ENCODE measurements around the gene GABRB3. TPM values are rescaled to one million over a fixed set of nuclear protein-coding genes. Genes with fewer than 3 reads are reported as not detected.

The GABRB3 gene
- total RNA-seq, 1 experiment from 2014 or later: 0.13 TPM

DNA sequence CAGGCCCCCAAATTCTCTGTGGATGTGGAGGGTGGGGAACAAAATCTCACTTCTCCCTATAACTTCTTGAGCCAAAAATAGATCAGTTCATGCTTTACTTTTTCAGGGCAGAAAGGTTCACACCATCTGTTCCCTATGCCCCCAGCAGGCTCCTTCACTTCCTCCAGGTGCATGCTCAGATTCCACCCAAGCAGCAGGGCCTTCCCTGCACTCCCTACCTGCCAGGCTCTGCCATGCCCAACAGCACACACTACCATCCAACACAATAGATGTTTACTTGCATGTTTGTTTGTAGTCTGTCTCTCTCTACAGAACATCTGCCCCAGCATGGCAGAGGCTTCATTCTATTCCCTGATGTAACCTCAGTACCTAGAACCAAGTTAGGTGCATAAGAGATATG lies 43.3 kb downstream of the GABRB3 start:
- ChIA-PET CTCF (no interaction called here), POLR2A (no interaction called here)
- DNase-seq (ENCODE audit: low read depth, low spot score): no peak
- in situ Hi-C loops (cut with HindIII; ENCODE audit: low pct_unique_long_range_greater_than_20kb, low sequenced_read_pairs): no loop called here
- BruUV-seq (replicated peaks): no TSS peak
- Histone ChIP-seq H3K4me3 (ENCODE audit: low read depth in 2 of 2, low read length in 2 of 2) (no peak overlapping the region), H3K9me3 (ENCODE audit: control insufficient read depth, insufficient read depth, low read depth, low read length) (no peaks in the 10 kb centered on the region), H3K4me1 (ENCODE audit: control insufficient read depth, insufficient read depth, low read length) (no peaks in the 10 kb centered on the region), H3K27me3 (ENCODE audit: control insufficient read depth, insufficient read depth, low read length) (no peaks in the 10 kb centered on the region), H3K36me3 (ENCODE audit: control insufficient read depth, insufficient read depth, low read length) (no peaks in the 10 kb centered on the region), H3K27ac (ENCODE audit: low read length) (no peak overlapping the region)
- ATAC-seq: no peak
- intact Hi-C loops (cut with micrococcal nuclease; ENCODE audit: unreplicated experiment): no loop called here
- TF ChIP-seq TCF7L2 (IDR thresholded peaks at IDR 0.05; ENCODE audit: low read depth, low read length) (no peak), POLR2AphosphoS5 (IDR thresholded peaks at IDR 0.05; ENCODE audit: low read depth, low read length) (no peak), SIN3A (IDR thresholded peaks at IDR 0.05; ENCODE audit: borderline replicate concordance, insufficient read depth, low read depth, low read length) (no peak), REST (IDR thresholded peaks at IDR 0.05; ENCODE audit: insufficient read depth in 1 of 2, low read depth in 2 of 2, low read length in 1 of 2) (no peak)
- TF ChIP-seq, protein P1, sequence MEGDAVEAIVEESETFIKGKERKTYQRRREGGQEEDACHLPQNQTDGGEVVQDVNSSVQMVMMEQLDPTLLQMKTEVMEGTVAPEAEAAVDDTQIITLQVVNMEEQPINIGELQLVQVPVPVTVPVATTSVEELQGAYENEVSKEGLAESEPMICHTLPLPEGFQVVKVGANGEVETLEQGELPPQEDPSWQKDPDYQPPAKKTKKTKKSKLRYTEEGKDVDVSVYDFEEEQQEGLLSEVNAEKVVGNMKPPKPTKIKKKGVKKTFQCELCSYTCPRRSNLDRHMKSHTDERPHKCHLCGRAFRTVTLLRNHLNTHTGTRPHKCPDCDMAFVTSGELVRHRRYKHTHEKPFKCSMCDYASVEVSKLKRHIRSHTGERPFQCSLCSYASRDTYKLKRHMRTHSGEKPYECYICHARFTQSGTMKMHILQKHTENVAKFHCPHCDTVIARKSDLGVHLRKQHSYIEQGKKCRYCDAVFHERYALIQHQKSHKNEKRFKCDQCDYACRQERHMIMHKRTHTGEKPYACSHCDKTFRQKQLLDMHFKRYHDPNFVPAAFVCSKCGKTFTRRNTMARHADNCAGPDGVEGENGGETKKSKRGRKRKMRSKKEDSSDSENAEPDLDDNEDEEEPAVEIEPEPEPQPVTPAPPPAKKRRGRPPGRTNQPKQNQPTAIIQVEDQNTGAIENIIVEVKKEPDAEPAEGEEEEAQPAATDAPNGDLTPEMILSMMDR (IDR thresholded peaks at IDR 0.05): no peak

DNA sequence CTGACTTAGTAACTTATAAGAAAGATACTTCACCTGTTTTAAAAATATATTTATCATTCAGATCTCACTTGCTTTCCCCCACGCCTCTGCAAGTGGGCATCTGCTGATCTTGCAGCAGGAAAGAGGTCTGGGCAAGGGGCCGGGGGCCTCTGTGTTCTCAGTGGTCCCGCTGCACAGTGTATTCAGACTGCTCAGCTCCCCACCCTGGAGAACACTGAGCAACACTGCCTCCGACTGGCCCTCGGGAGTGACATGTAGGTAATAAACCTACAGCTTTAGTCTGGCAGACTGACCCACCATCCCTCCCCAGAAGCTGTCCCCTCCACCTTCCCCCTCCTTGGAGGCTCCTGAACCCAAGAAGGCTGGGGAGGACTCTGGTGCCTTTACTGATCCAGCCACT lies 43.8 kb downstream of the GABRB3 start:
- Histone ChIP-seq H3K4me3 (ENCODE audit: low read depth in 2 of 2, low read length in 2 of 2) (no peak overlapping the region), H3K9me3 (ENCODE audit: control insufficient read depth, insufficient read depth, low read depth, low read length) (no peaks in the 10 kb centered on the region), H3K27ac (ENCODE audit: low read length) (no peak overlapping the region), H3K36me3 (ENCODE audit: control insufficient read depth, insufficient read depth, low read length) (no peaks in the 10 kb centered on the region), H3K4me1 (ENCODE audit: control insufficient read depth, insufficient read depth, low read length) (no peaks in the 10 kb centered on the region), H3K27me3 (ENCODE audit: control insufficient read depth, insufficient read depth, low read length) (no peaks in the 10 kb centered on the region)
- ATAC-seq: no peak
- DNase-seq (ENCODE audit: low read depth, low spot score): no peak
- in situ Hi-C loops (cut with HindIII; ENCODE audit: low pct_unique_long_range_greater_than_20kb, low sequenced_read_pairs): no loop called here
- no TSS peak for BruUV-seq (replicated peaks)
- CTCF ChIA-PET: no interaction called here
- intact Hi-C loops (cut with micrococcal nuclease; ENCODE audit: unreplicated experiment): no loop called here
- TF ChIP-seq SIN3A (IDR thresholded peaks at IDR 0.05; ENCODE audit: borderline replicate concordance, insufficient read depth, low read depth, low read length) (no peak), REST (IDR thresholded peaks at IDR 0.05; ENCODE audit: insufficient read depth in 1 of 2, low read depth in 2 of 2, low read length in 1 of 2) (no peak), POLR2AphosphoS5 (IDR thresholded peaks at IDR 0.05; ENCODE audit: low read depth, low read length) (no peak), TCF7L2 (IDR thresholded peaks at IDR 0.05; ENCODE audit: low read depth, low read length) (no peak)
- TF ChIP-seq, protein P1 (IDR thresholded peaks at IDR 0.05): no peak
- POLR2A ChIA-PET: no interaction called here

Data from Panc1 (cell line).